ENCODE data around the gene PPP3CA. TPM values are rescaled to one million over a fixed set of nuclear protein-coding genes. Genes with fewer than 3 reads are reported as not detected.

The PPP3CA gene
- total and polyA plus RNA-seq, 2 of the 13 experiments (the other 11 are each of a cell fraction or from before 2014, with no cell fraction given) = 4.8 to 13.2 TPM

DNA sequence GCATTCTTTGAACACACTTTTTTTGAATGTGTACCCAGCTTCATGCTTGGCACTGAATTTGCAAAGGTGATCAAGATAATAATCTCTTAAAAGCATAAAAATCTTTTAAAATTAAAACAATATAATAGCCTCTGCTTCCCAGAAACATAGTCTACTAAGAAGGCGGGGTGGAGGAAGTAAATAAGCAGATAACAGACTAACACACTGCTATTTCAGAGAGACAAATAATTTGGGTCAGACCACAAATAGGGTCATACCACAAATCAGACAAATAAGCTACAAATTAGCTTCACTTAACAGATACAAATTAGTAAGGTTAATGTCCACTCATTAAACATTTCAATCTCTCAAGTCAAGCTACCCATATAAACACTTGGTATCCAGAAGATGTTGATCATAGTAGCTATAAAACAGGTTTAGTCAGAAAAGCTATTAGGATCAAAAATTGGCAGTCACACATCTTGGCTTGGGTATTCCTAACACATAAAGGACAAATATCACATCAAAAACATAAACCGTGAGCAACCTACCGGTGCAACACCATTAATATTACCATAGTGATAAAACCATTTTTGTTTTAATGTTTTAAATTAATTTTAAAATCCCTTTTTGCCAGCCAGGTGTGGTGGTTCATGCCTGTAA is 47.3 kb downstream of the PPP3CA start (continued):
- TF ChIP-seq, protein P1, sequence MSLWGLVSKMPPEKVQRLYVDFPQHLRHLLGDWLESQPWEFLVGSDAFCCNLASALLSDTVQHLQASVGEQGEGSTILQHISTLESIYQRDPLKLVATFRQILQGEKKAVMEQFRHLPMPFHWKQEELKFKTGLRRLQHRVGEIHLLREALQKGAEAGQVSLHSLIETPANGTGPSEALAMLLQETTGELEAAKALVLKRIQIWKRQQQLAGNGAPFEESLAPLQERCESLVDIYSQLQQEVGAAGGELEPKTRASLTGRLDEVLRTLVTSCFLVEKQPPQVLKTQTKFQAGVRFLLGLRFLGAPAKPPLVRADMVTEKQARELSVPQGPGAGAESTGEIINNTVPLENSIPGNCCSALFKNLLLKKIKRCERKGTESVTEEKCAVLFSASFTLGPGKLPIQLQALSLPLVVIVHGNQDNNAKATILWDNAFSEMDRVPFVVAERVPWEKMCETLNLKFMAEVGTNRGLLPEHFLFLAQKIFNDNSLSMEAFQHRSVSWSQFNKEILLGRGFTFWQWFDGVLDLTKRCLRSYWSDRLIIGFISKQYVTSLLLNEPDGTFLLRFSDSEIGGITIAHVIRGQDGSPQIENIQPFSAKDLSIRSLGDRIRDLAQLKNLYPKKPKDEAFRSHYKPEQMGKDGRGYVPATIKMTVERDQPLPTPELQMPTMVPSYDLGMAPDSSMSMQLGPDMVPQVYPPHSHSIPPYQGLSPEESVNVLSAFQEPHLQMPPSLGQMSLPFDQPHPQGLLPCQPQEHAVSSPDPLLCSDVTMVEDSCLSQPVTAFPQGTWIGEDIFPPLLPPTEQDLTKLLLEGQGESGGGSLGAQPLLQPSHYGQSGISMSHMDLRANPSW (CRISPR knock-in tag; IDR thresholded peaks at IDR 0.05; ENCODE audit: borderline replicate concordance) = no peak
- TF ChIP-seq GABPA (IDR thresholded peaks at IDR 0.05; ENCODE audit: low read depth, low read length) = no peak
- TF ChIP-seq GABPA (CRISPR knock-in tag; IDR thresholded peaks at IDR 0.05; ENCODE audit: low read depth) = no peak
- no peak for TF ChIP-seq ZNF746 (CRISPR knock-in tag; IDR thresholded peaks at IDR 0.05)
- TF ChIP-seq, protein P2, sequence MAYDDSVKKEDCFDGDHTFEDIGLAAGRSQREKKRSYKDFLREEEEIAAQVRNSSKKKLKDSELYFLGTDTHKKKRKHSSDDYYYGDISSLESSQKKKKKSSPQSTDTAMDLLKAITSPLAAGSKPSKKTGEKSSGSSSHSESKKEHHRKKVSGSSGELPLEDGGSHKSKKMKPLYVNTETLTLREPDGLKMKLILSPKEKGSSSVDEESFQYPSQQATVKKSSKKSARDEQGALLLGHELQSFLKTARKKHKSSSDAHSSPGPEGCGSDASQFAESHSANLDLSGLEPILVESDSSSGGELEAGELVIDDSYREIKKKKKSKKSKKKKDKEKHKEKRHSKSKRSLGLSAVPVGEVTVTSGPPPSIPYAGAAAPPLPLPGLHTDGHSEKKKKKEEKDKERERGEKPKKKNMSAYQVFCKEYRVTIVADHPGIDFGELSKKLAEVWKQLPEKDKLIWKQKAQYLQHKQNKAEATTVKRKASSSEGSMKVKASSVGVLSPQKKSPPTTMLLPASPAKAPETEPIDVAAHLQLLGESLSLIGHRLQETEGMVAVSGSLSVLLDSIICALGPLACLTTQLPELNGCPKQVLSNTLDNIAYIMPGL (CRISPR knock-in tag; IDR thresholded peaks at IDR 0.05; ENCODE audit: borderline replicate concordance in 1 of 2, low read depth in 1 of 2) = no peak
- no peak for TF ChIP-seq ZNF550 (CRISPR knock-in tag; IDR thresholded peaks at IDR 0.05; ENCODE audit: borderline replicate concordance)
- TF ChIP-seq NR2F1 (CRISPR knock-in tag; IDR thresholded peaks at IDR 0.05) = no peak
- no peak for TF ChIP-seq KLF12 (CRISPR knock-in tag; IDR thresholded peaks at IDR 0.05; ENCODE audit: borderline replicate concordance)
- TF ChIP-seq ZSCAN21 (CRISPR knock-in tag; IDR thresholded peaks at IDR 0.05; ENCODE audit: borderline replicate concordance) = no peak
- no peak for TF ChIP-seq ZNF468 (CRISPR knock-in tag; IDR thresholded peaks at IDR 0.05)
- no peak for TF ChIP-seq ZMYM4 (CRISPR knock-in tag; IDR thresholded peaks at IDR 0.05)
- no peak for TF ChIP-seq SIN3B (IDR thresholded peaks at IDR 0.05; ENCODE audit: low read length)
